ENCODE measurements around the gene SEPTIN1. TPM values are rescaled to one million over a fixed set of nuclear protein-coding genes. Genes with fewer than 3 reads are reported as not detected.
A peak's percentile ranks its signal among the peaks of the same experiment; 100 is the strongest.

SEPTIN1 gene
- total RNA-seq, 2 donors from 2014 or later = 192 to 220 TPM

DNA sequence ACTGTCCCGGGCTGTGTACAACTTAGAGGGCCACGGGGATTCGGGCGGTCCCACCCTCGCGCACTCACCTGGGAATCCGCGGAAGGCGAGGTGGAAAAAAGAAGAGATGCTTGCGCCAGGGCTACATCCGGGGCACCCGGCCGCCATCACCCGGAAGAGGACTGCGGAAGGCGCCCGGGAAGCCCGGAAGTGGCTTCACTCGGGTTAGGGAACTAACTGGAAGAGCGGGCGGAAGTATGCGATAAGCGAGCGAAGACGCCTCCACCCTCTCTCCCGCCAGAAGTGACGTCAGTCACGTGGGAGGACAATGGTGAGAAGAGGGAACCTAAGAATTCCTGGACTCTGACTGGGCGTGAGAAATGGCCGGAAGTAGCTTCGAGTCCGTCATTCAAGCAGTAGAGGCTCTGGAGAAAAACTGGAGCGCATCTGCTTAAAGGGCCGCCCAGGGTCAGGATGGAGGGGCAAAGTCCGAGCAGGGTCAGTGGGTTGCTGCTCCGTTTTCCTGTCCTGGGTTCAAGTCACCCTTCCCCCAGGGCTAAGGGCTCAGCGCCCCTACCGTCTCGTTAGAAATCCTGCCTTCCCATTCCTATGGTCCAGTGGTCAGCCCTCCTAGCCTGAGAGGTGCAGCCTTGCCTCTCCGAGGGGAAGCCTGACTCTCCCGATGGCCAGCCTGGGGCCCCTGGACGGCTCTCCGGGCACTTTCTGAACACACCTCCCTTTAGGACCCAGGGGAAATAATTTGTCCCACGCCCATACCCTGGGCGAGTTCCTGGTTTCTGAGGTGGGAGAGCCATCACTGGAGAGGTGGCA is 27.0 kb downstream of the SEPTIN1 start, which contains the start of gene CD2BP2:
Gene CD2BP2 (minus strand): TSS at position 165 of the 810 bp plus-strand sequence. CDS start 627 bp downstream, outside the sequence.
- Mint-ChIP-seq H3K4me3 (peak within 1 kb of the TSS; percentile 97), H3K4me1 (peaks cover 29% of the 10 kb centered on the region), H3K27ac (peak within 1 kb of the TSS; percentile 96), H3K27me3 (no peaks in the 10 kb centered on the region), H3K36me3 (ENCODE audit: low read depth) (peaks cover 2% of the 10 kb centered on the region)
- ATAC-seq (peak; percentile 92), DNase-seq (peak; percentile 69 to 82 (median 81))
- H3K9me3 ChIP-seq (ENCODE audit: control insufficient read depth, low read length, poor library complexity, severe bottlenecking) = no peaks in the 10 kb centered on the region

- Mint-ChIP-seq H3K4me1 (peaks cover 30% of the 10 kb centered on the region), H3K27ac (peak overlapping the region; percentile 96), H3K36me3 (ENCODE audit: low read depth) (no peaks in the 10 kb centered on the region), H3K27me3 (no peaks in the 10 kb centered on the region), H3K4me3 (peak overlapping the region; percentile 97)
- DNase-seq (no peak), ATAC-seq (peak; percentile 42)
- H3K9me3 ChIP-seq (ENCODE audit: control insufficient read depth, low read length, poor library complexity, severe bottlenecking) = no peaks in the 10 kb centered on the region
These were observed 27.8 kb downstream of the SEPTIN1 start for GRCh38 chr16:30354423-30355143.

DNA sequence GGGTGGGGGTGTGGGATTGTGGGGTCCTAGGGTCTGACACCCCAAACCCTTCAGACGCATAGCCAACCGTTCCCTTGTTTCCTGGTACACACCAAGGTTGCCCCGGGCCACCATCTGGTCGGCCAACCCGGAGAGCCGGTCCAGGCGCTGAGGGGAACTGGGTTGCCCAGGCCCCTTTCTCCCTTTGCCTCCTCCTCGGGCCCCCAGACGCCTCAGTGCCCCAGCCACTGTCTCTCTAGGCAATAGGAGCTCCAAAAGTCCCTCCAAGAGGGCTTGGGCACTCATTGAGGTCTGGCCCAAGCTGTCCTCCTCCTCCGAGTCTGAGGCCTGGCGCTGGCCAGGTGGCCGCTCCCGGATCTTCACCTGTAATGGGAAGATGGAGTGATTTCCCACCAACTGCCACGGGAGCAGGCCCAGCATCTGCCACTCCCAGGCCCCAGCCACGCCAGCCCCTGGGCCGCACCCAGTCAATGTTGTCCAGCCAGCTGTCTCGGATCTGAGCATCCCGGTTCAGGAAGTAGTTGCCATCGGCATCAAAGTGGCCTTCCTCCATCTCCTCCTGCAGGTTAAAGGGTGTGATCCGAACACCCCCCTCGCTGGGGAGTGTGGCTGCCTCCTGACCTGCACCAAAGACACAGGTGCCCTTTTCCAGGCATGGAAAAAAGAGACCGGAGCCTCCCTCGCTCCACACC is 28.8 kb downstream of the SEPTIN1 start:
- Mint-ChIP-seq H3K4me3 (peak overlapping the region; percentile 97), H3K27ac (peak overlapping the region; percentile 96), H3K36me3 (ENCODE audit: low read depth) (no peaks in the 10 kb centered on the region), H3K27me3 (no peaks in the 10 kb centered on the region), H3K4me1 (peaks cover 31% of the 10 kb centered on the region)
- no peak for ATAC-seq
- DNase-seq = no peak
- H3K9me3 ChIP-seq (ENCODE audit: control insufficient read depth, low read length, poor library complexity, severe bottlenecking) = no peaks in the 10 kb centered on the region

- DNase-seq = no peak
- Mint-ChIP-seq H3K4me1 (peaks cover 31% of the 10 kb centered on the region), H3K27me3 (no peaks in the 10 kb centered on the region), H3K27ac (peak overlapping the region; percentile 19), H3K36me3 (ENCODE audit: low read depth) (no peaks in the 10 kb centered on the region), H3K4me3 (no peak overlapping the region)
- no peak for ATAC-seq
- no peaks in the 10 kb centered on the region for H3K9me3 ChIP-seq (ENCODE audit: control insufficient read depth, low read length, poor library complexity, severe bottlenecking)
These were observed 29.6 kb downstream of the SEPTIN1 start for GRCh38 chr16:30352488-30353401.

- Mint-ChIP-seq H3K4me3 (no peak overlapping the region), H3K27me3 (no peaks in the 10 kb centered on the region), H3K36me3 (ENCODE audit: low read depth) (no peaks in the 10 kb centered on the region), H3K27ac (peak overlapping the region; percentile 19), H3K4me1 (peaks cover 26% of the 10 kb centered on the region)
- DNase-seq (no peak), ATAC-seq (no peak)
- no peaks in the 10 kb centered on the region for H3K9me3 ChIP-seq (ENCODE audit: control insufficient read depth, low read length, poor library complexity, severe bottlenecking)
These were observed 30.6 kb downstream of the SEPTIN1 start for GRCh38 chr16:30351586-30352419.

- ATAC-seq (no peak), DNase-seq (no peak)
- Mint-ChIP-seq H3K4me3 (no peak overlapping the region), H3K36me3 (ENCODE audit: low read depth) (no peaks in the 10 kb centered on the region), H3K27me3 (no peaks in the 10 kb centered on the region), H3K4me1 (peaks cover 22% of the 10 kb centered on the region), H3K27ac (peak overlapping the region; percentile 19)
- no peaks in the 10 kb centered on the region for H3K9me3 ChIP-seq (ENCODE audit: control insufficient read depth, low read length, poor library complexity, severe bottlenecking)
These were observed 31.3 kb downstream of the SEPTIN1 start for GRCh38 chr16:30351001-30351441.

DNA sequence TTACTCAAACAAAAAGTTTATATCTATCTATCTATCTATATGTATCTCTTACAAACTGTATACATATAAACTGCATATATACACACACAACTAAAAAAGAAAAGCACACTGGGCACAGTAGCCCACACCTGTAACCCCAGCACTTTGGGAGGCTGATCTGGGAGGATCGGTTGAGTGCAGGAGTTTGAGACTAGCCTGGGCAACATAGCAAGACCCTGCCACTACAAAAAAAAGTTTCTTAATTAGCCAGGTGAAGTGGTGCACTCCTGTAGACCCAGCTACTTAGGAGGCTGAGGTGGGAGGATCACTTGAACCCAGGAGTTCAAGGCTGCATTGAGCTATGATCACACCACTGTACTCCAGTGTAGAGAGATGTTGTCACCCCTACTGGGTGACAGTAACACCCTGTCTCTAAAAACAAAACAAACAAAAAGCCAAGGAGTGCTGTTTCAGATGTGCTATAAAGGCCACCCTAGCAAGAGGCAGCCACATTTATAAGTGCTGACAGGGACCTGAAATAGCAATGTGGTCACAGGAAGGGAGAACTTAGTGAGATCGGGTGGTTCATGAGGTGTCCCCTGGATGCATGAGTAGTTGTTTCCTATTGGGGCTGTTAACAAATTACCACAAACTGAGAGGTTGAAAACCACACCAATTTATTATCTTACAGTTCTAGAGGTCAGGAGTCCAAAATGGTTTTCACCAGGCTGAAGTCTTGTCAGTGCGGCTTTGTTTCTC is 32.1 kb downstream of the SEPTIN1 start:
- no peaks in the 10 kb centered on the region for H3K36me3 Mint-ChIP-seq (ENCODE audit: low read depth)
- no peak overlapping the region for H3K4me3 Mint-ChIP-seq
- no peaks in the 10 kb centered on the region for H3K27me3 Mint-ChIP-seq
- peak overlapping the region; percentile 84 for H3K27ac Mint-ChIP-seq
- ATAC-seq = no peak
- H3K9me3 ChIP-seq (ENCODE audit: control insufficient read depth, low read length, poor library complexity, severe bottlenecking) = no peaks in the 10 kb centered on the region
- H3K4me1 Mint-ChIP-seq = peaks cover 16% of the 10 kb centered on the region
- no peak for DNase-seq

DNA sequence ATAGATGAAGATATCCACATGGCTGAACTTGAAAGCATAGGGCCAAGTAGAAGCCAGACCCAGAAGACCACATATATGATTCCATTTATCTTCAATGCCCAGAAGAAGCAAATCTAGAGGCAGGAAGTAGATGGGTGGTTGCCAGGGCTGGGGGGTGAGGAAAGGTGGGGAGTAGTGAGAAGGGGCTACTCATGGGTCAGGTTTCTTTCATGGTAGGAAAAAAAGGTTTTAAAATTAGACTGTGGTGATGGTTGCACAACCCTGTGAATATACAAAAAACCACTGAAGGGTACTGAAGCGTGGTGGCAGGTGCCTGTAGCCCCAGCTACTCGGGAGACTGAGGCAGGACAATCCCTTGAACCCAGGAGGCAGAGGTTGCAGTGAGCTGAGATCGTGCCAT is 32.7 kb downstream of the SEPTIN1 start:
- H3K9me3 ChIP-seq (ENCODE audit: control insufficient read depth, low read length, poor library complexity, severe bottlenecking) = no peaks in the 10 kb centered on the region
- no peak overlapping the region for H3K4me3 Mint-ChIP-seq
- DNase-seq (no peak), ATAC-seq (no peak)
- H3K36me3 Mint-ChIP-seq (ENCODE audit: low read depth) = no peaks in the 10 kb centered on the region
- peak overlapping the region; percentile 84 for H3K27ac Mint-ChIP-seq
- peaks cover 14% of the 10 kb centered on the region for H3K4me1 Mint-ChIP-seq
- no peaks in the 10 kb centered on the region for H3K27me3 Mint-ChIP-seq

GRCh38 chr16:30348929-30349328 is 33.4 kb downstream of the SEPTIN1 start:
- H3K27me3 Mint-ChIP-seq = no peaks in the 10 kb centered on the region

DNA sequence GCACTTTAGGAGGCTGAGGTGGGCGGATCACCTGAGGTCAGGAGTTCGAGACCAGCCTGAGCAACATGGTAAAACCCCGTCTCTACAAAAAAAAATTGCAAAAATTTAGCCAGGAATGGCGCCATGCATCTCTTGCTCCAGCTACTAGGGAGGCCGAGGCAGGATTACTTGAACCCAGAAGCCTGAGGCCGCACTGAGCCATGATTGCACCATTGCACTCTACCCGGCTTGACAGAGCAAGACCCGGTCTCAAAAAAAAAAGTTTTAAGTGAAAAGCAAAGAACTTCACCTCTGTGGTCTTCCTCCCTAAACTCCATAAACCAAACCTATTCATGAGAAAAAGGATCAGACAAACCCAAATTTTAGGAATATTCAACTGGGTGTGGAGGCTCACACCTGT is 34.2 kb downstream of the SEPTIN1 start:
- H3K4me3 Mint-ChIP-seq = no peak overlapping the region
- no peaks in the 10 kb centered on the region for H3K9me3 ChIP-seq (ENCODE audit: control insufficient read depth, low read length, poor library complexity, severe bottlenecking)
- no peaks in the 10 kb centered on the region for H3K27me3 Mint-ChIP-seq
- H3K36me3 Mint-ChIP-seq (ENCODE audit: low read depth) = no peaks in the 10 kb centered on the region
- peaks cover 5% of the 10 kb centered on the region for H3K4me1 Mint-ChIP-seq
- ATAC-seq = no peak
- no peak for DNase-seq
- no peak overlapping the region for H3K27ac Mint-ChIP-seq

More at GRCh38 chr16:30348929-30349328, 33.4 kb downstream of the SEPTIN1 start:
- Mint-ChIP-seq H3K4me3 (no peak overlapping the region), H3K4me1 (peaks cover 7% of the 10 kb centered on the region), H3K27ac (peak overlapping the region; percentile 84), H3K36me3 (ENCODE audit: low read depth) (no peaks in the 10 kb centered on the region)
- ATAC-seq (no peak), DNase-seq (no peak)
- no peaks in the 10 kb centered on the region for H3K9me3 ChIP-seq (ENCODE audit: control insufficient read depth, low read length, poor library complexity, severe bottlenecking)

- no peaks in the 10 kb centered on the region for H3K9me3 ChIP-seq (ENCODE audit: control insufficient read depth, low read length, poor library complexity, severe bottlenecking)
- Mint-ChIP-seq H3K4me3 (no peak overlapping the region), H3K4me1 (peaks cover 3% of the 10 kb centered on the region), H3K27me3 (no peaks in the 10 kb centered on the region), H3K27ac (no peak overlapping the region), H3K36me3 (ENCODE audit: low read depth) (no peaks in the 10 kb centered on the region)
- ATAC-seq (no peak), DNase-seq (no peak)
These were observed 36.1 kb downstream of the SEPTIN1 start for GRCh38 chr16:30346286-30346685.
